T-cell (primary cell): Measurements from ENCODE around the gene MORN1. TPM values are rescaled to one million over a fixed set of nuclear protein-coding genes. Genes with fewer than 3 reads are reported as not detected.
A peak's percentile ranks its signal among the peaks of the same experiment; 100 is the strongest.

Experiments
- ATAC-seq, 4 experiments: fragments of 200-7000 bp in 3 of 4; fragments of 150-1000 bp in 1 of 4; cut with Tn5 transposase; replicated peaks in 1 of 4; 1 replicate in 3 of 4; 2 replicates in 1 of 4; pipeline ENCODE4 v1.10.0; 2021; ENCODE audit warnings: moderate library complexity in 3 of 4, mild to moderate bottlenecking in 2 of 4, moderate number of reproducible peaks in 1 of 4
- CTCF ChIA-PET, 2 donors: fragments of 300-600 bp; sonication (Branson Sonifier 250); formaldehyde crosslinking; loops; one replicate each; lab custom pipeline; 2022; ENCODE audit warnings: antibody characterized with exemption in 2 of 2; lab: Charles Lee
- POLR2A ChIA-PET, 2 donors: fragments of 300-600 bp; sonication (Branson Sonifier 250); formaldehyde crosslinking; loops; one replicate each; lab custom pipeline; 2022; ENCODE audit warnings: antibody characterized with exemption in 2 of 2; lab: Charles Lee
- DNase-seq, 35 experiments: peaks; one replicate each; pipeline versions ENCODE4 v3.0.0 to v3.0.0-alpha.2; 2013 to 2023
- H3K27ac ChIP-seq: one replicate; pipeline ENCODE4 v1.5.1; 2013; ENCODE audit warnings: low read length
- H3K27me3 ChIP-seq, 2 experiments: replicated peaks in 1 of 2; 1 replicate in 1 of 2; 2 replicates in 1 of 2; pipeline versions ENCODE4 v1.6.1 to v1.7.0; 2013; ENCODE audit warnings: low read length in 1 of 2, mixed read lengths in 1 of 2; ENCODE audit not compliant: control insufficient read depth in 2 of 2, insufficient read depth in 2 of 2; ENCODE audit errors: extremely low read depth in 1 of 2
- H3K36me3 ChIP-seq, 2 donors: 1 replicate in 1 of 2; 2 replicates in 1 of 2; pipeline versions ENCODE4 v1.6.1 to v1.7.0; 2013; ENCODE audit warnings: low read length in 1 of 2; ENCODE audit not compliant: control insufficient read depth in 2 of 2, insufficient read depth in 1 of 2; ENCODE audit errors: extremely low read depth in 1 of 2
- H3K4me1 ChIP-seq, 2 experiments: 1 replicate in 1 of 2; 2 replicates in 1 of 2; pipeline versions ENCODE4 v1.6.1 to v1.7.0; 2013; ENCODE audit warnings: low read length in 2 of 2, mixed read lengths in 1 of 2; ENCODE audit not compliant: insufficient read depth in 2 of 2, control insufficient read depth in 1 of 2; ENCODE audit errors: extremely low read depth in 1 of 2
- H3K4me3 ChIP-seq, 2 donors: 1 replicate in 1 of 2; 2 replicates in 1 of 2; pipeline versions ENCODE4 v1.5.1 to v1.7.0; 2013; ENCODE audit warnings: mild to moderate bottlenecking in 2 of 2, low read length in 1 of 2, moderate library complexity in 1 of 2; ENCODE audit not compliant: control insufficient read depth in 1 of 2; ENCODE audit errors: extremely low read depth in 1 of 2
- H3K9me3 ChIP-seq: 2 replicates; pipeline ENCODE4 v1.7.0; 2013
- H3K27ac Mint-ChIP-seq, 2 donors: one replicate each; pipeline ENCODE4 v1.8.0; 2020 to 2021; ENCODE audit warnings: mild to moderate bottlenecking in 2 of 2, mixed read lengths in 2 of 2
- H3K27me3 Mint-ChIP-seq, 2 donors: one replicate each; pipeline ENCODE4 v1.8.0; 2021 to 2022; ENCODE audit warnings: mixed read lengths in 2 of 2
- H3K36me3 Mint-ChIP-seq: one replicate; pipeline ENCODE4 v1.8.0; 2021; ENCODE audit warnings: mixed read lengths
- H3K4me1 Mint-ChIP-seq, 3 donors: one replicate each; pipeline ENCODE4 v1.8.0; 2020 to 2022; ENCODE audit warnings: mixed read lengths in 3 of 3, mild to moderate bottlenecking in 1 of 3
- H3K4me3 Mint-ChIP-seq, 3 donors: one replicate each; pipeline ENCODE4 v1.8.0; 2020 to 2022; ENCODE audit warnings: mild to moderate bottlenecking in 3 of 3, mixed read lengths in 3 of 3, moderate library complexity in 3 of 3
- H3K9me3 Mint-ChIP-seq, 3 donors: one replicate each; pipeline ENCODE4 v1.8.0; 2020 to 2022; ENCODE audit warnings: mixed read lengths in 3 of 3
- WGBS: methylation state at CpG from one replicate; pipeline ENCODE4 v1.1.5; 2013; ENCODE audit warnings: missing lambda C conversion rate; ENCODE audit not compliant: insufficient coverage; 5-methylcytosine and 5-hydroxymethylcytosine counted together
- total RNA-seq, 35 experiments: library from RNA in 6 of 35; stranded (reverse) in 6 of 35; fragments of 120-200 nt in 1 of 35; gene quantifications; one replicate each; pipeline versions ENCODE4 v1.2.1 to v1.2.4 and lab custom pipeline; 2013 to 2026

MORN1 gene
- total RNA-seq, 5 donors from 2014 or later (not counting 1 experiment from before 2014, with no cell fraction given) = 8.2 to 17.5 (median 13.2) TPM

- Histone ChIP-seq H3K27me3 (no peaks in the 10 kb centered on the region), H3K9me3 (no peaks in the 10 kb centered on the region), H3K27ac (peak overlapping the region; percentile 28), H3K4me1 (peaks cover 22 to 64% of the 10 kb centered on the region in 2 experiments), H3K36me3 (peaks cover 18 to 51% of the 10 kb centered on the region in 2 donors), H3K4me3 (no peak overlapping the region)
- DNase-seq (no peak), ATAC-seq (no peak)
- peaks cover 32 to 43% (median 33%) of the 10 kb centered on the region in 3 donors for H3K4me1 Mint-ChIP-seq
- ChIA-PET CTCF (no interaction called here), POLR2A (no interaction called here)
- no peak overlapping the region for H3K4me3 Mint-ChIP-seq
- H3K27ac Mint-ChIP-seq = no peak overlapping the region
- no peaks in the 10 kb centered on the region for H3K27me3 Mint-ChIP-seq
- peaks cover 40% of the 10 kb centered on the region for H3K36me3 Mint-ChIP-seq
- H3K9me3 Mint-ChIP-seq = no peaks in the 10 kb centered on the region
- 96% methylated on average over 20 of the region's 26 CpGs for WGBS
Measured at GRCh38 chr1:2303781-2304180, 87.6 kb downstream of the MORN1 start.

- CTCF ChIA-PET = no interaction called here
- Mint-ChIP-seq H3K27ac (peak overlapping the region in 1 of 2 donors; percentile 52), H3K9me3 (no peaks in the 10 kb centered on the region), H3K36me3 (peaks cover 35% of the 10 kb centered on the region), H3K27me3 (no peaks in the 10 kb centered on the region), H3K4me3 (peak overlapping the region in 1 of 3 donors; percentile 23), H3K4me1 (peaks cover 37 to 49% (median 39%) of the 10 kb centered on the region in 3 donors)
- H3K9me3 ChIP-seq = no peaks in the 10 kb centered on the region
- H3K36me3 ChIP-seq = peaks cover 18 to 48% of the 10 kb centered on the region in 2 donors
- ATAC-seq = no peak
- H3K4me3 ChIP-seq = no peak overlapping the region
- POLR2A ChIA-PET = no interaction called here
- no peak for DNase-seq
- no peaks in the 10 kb centered on the region for H3K27me3 ChIP-seq
- H3K4me1 ChIP-seq = peaks cover 26 to 70% of the 10 kb centered on the region in 2 experiments
- peak overlapping the region; percentile 28 for H3K27ac ChIP-seq
- WGBS = 95% methylated on average over 29 of the region's 35 CpGs
Measured at GRCh38 chr1:2303016-2303775, 88.2 kb downstream of the MORN1 start.

GRCh38 chr1:2302292-2302925 is 88.9 kb downstream of the MORN1 start:
- Histone ChIP-seq H3K4me3 (no peak overlapping the region), H3K27ac (peak overlapping the region; percentile 100), H3K36me3 (peaks cover 10 to 41% of the 10 kb centered on the region in 2 donors), H3K9me3 (no peaks in the 10 kb centered on the region), H3K27me3 (no peaks in the 10 kb centered on the region), H3K4me1 (peaks cover 28 to 78% of the 10 kb centered on the region in 2 experiments)
- 97% methylated on average over 24 of the region's 24 CpGs for WGBS
- Mint-ChIP-seq H3K27me3 (no peaks in the 10 kb centered on the region), H3K9me3 (no peaks in the 10 kb centered on the region), H3K27ac (peak overlapping the region in 1 of 2 donors; percentile 95), H3K36me3 (peaks cover 27% of the 10 kb centered on the region), H3K4me3 (peak overlapping the region in 1 of 3 donors; percentile 80), H3K4me1 (peaks cover 38 to 55% (median 46%) of the 10 kb centered on the region in 3 donors)
- ChIA-PET POLR2A (interaction anchor here (0.6 to 1.5 kb wide), 2 partner anchors 11 to 12 kb away, joined by 3 to 11 read pairs; no protein-coding TSS in a partner anchor), CTCF (interaction anchor here in 1 of 2 donors (0.6 to 2.6 kb wide), 2 partner anchors 13 to 31 kb away, joined by 4 to 9 read pairs; no protein-coding TSS in a partner anchor)
- no peak for DNase-seq
- no peak for ATAC-seq

GRCh38 chr1:2301607-2302291 is 89.6 kb downstream of the MORN1 start:
- Mint-ChIP-seq H3K36me3 (peaks cover 24% of the 10 kb centered on the region), H3K27me3 (no peaks in the 10 kb centered on the region), H3K4me1 (peaks cover 42 to 61% (median 53%) of the 10 kb centered on the region in 3 donors), H3K27ac (peak overlapping the region; percentile 90 to 95), H3K4me3 (peak overlapping the region; percentile 73 to 81 (median 80)), H3K9me3 (no peaks in the 10 kb centered on the region)
- CTCF ChIA-PET = interaction anchor here in 1 of 2 donors (0.6 to 2.6 kb wide), 7 partner anchors 10 to 68 kb away, joined by 3 to 9 read pairs (median 4); no protein-coding TSS in a partner anchor
- peaks cover 5 to 37% of the 10 kb centered on the region in 2 donors for H3K36me3 ChIP-seq
- H3K4me3 ChIP-seq = peak overlapping the region; percentile 35 to 66
- ATAC-seq (no peak), DNase-seq (peak in 4 of 35 experiments; percentile 15 to 44 (median 30))
- H3K9me3 ChIP-seq = no peaks in the 10 kb centered on the region
- no peaks in the 10 kb centered on the region for H3K27me3 ChIP-seq
- POLR2A ChIA-PET = interaction anchor here (0.6 to 2.7 kb wide), 11 partner anchors 10 to 74 kb away, joined by 3 to 25 read pairs (median 6); no protein-coding TSS in a partner anchor
- WGBS = 42% methylated on average over 11 of the region's 17 CpGs
- peak overlapping the region; percentile 100 for H3K27ac ChIP-seq
- H3K4me1 ChIP-seq = peaks cover 29 to 85% of the 10 kb centered on the region in 2 experiments

GRCh38 chr1:2300851-2301606 is 90.3 kb downstream of the MORN1 start:
- peak overlapping the region; percentile 90 to 95 for H3K27ac Mint-ChIP-seq
- CTCF ChIA-PET = interaction anchor here in 1 of 2 donors (0.6 to 2.6 kb wide), 6 partner anchors 10 to 67 kb away, joined by 3 to 9 read pairs (median 4); no protein-coding TSS in a partner anchor
- peaks cover 49 to 68% (median 60%) of the 10 kb centered on the region in 3 donors for H3K4me1 Mint-ChIP-seq
- 0% methylated on average over 20 of the region's 37 CpGs for WGBS
- Histone ChIP-seq H3K36me3 (peaks cover 5 to 32% of the 10 kb centered on the region in 2 donors), H3K4me3 (peak overlapping the region; percentile 35 to 66), H3K27me3 (no peaks in the 10 kb centered on the region), H3K4me1 (peaks cover 34 to 92% of the 10 kb centered on the region in 2 experiments), H3K27ac (peak overlapping the region; percentile 100), H3K9me3 (no peaks in the 10 kb centered on the region)
- H3K4me3 Mint-ChIP-seq = peak overlapping the region; percentile 73 to 81 (median 80)
- peak; percentile 84 to 88 (median 86) for ATAC-seq
- H3K9me3 Mint-ChIP-seq = no peaks in the 10 kb centered on the region
- no peaks in the 10 kb centered on the region for H3K27me3 Mint-ChIP-seq
- DNase-seq = peak; percentile 80 to 99 (median 97)
- POLR2A ChIA-PET = interaction anchor here (0.6 to 2.7 kb wide), 11 partner anchors 10 to 91 kb away, joined by 3 to 25 read pairs (median 6); partner anchors contain the start of gene RER1 (in 1 of the 2)
- peaks cover 27% of the 10 kb centered on the region for H3K36me3 Mint-ChIP-seq
